Left ventricle myocardium inferior (tissue), 1 donor: ENCODE measurements around the gene VRK3. TPM values are rescaled to one million over a fixed set of nuclear protein-coding genes. Genes with fewer than 3 reads are reported as not detected.

Experiments used
- DNase-seq: peaks from one replicate; pipeline ENCODE4 v3.0.0-alpha.2; 2020
- H3K27ac ChIP-seq: fragments of 200-600 bp; replicated peaks from 2 replicates; pipeline ENCODE4 v1.8.0; 2021
- H3K27me3 ChIP-seq: fragments of 200-600 bp; 2 replicates; pipeline ENCODE4 v1.8.0; 2021; ENCODE audit warnings: low read depth
- H3K36me3 ChIP-seq: fragments of 200-600 bp; 2 replicates; pipeline ENCODE4 v1.8.0; 2021
- H3K4me1 ChIP-seq: fragments of 200-600 bp; 2 replicates; pipeline ENCODE4 v1.8.0; 2021
- H3K4me3 ChIP-seq: fragments of 200-600 bp; 2 replicates; pipeline ENCODE4 v1.8.0; 2021; ENCODE audit warnings: mild to moderate bottlenecking, moderate library complexity
- H3K9me3 ChIP-seq: fragments of 200-600 bp; replicated peaks from 2 replicates; pipeline ENCODE4 v1.8.0; 2021
- CTCF ChIP-seq: fragments of 200-600 bp; IDR thresholded peaks from 2 replicates; pipeline ENCODE4 v1.8.0; 2021; ENCODE audit warnings: antibody characterized with exemption, mild to moderate bottlenecking, borderline replicate concordance
- intact Hi-C: fragments of 100-400 bp; cut with micrococcal nuclease; formaldehyde crosslinking; loops from one replicate; pipeline ENCODE4 v1.11.0; 2022
- total RNA-seq: library from RNA; stranded (reverse); fragmentation: NEBNext Ultra II Directional; extraction: Animal tissue kit (Norgen Biotek cat#: 25700); gene quantifications from one replicate; pipeline ENCODE4 v1.2.1, GENCODE V29; 2021
- donor health status: DM: no; HTN: yes; CAD: no; lungs with severe emphysema.

Gene VRK3
- total RNA-seq, 1 donor from 2014 or later = 22.6 TPM

- peaks cover 66% of the 10 kb centered on the region for H3K9me3 ChIP-seq
- H3K27ac ChIP-seq = no peak overlapping the region
- intact Hi-C loops = no loop called here
- H3K4me1 ChIP-seq = peaks cover 16% of the 10 kb centered on the region
- no peak overlapping the region for H3K4me3 ChIP-seq
- no peak for TF ChIP-seq CTCF
- no peak for DNase-seq
- H3K27me3 ChIP-seq = no peaks in the 10 kb centered on the region
- H3K36me3 ChIP-seq = peaks cover 55% of the 10 kb centered on the region
Observed at GRCh38 chr19:50047671-50048070, 22.5 kb upstream of the VRK3 start.

- H3K9me3 ChIP-seq = peaks cover 66% of the 10 kb centered on the region
- H3K27ac ChIP-seq = no peak overlapping the region
- no peak overlapping the region for H3K4me3 ChIP-seq
- intact Hi-C loops = no loop called here
- TF ChIP-seq CTCF = peak; percentile 68
- H3K4me1 ChIP-seq = peaks cover 16% of the 10 kb centered on the region
- H3K27me3 ChIP-seq = no peaks in the 10 kb centered on the region
- DNase-seq = peak; percentile 42
- peaks cover 63% of the 10 kb centered on the region for H3K36me3 ChIP-seq
Observed at GRCh38 chr19:50046649-50047503, 21.7 kb upstream of the VRK3 start.

GRCh38 chr19:50044922-50045321 lies 19.8 kb upstream of the VRK3 start:
- no peak for DNase-seq
- no peak for TF ChIP-seq CTCF
- intact Hi-C loops = no loop called here
- Histone ChIP-seq H3K36me3 (peaks cover 83% of the 10 kb centered on the region), H3K9me3 (peaks cover 66% of the 10 kb centered on the region), H3K4me1 (peaks cover under 1% of the 10 kb centered on the region), H3K4me3 (no peak overlapping the region), H3K27me3 (no peaks in the 10 kb centered on the region), H3K27ac (no peak overlapping the region)

GRCh38 chr19:50043967-50044366 lies 18.8 kb upstream of the VRK3 start:
- no peaks in the 10 kb centered on the region for H3K27me3 ChIP-seq

GRCh38 chr19:50042363-50043024 lies 17.3 kb upstream of the VRK3 start:
- Histone ChIP-seq H3K27ac (no peak overlapping the region), H3K4me3 (no peak overlapping the region), H3K36me3 (peaks cover 97% of the 10 kb centered on the region), H3K4me1 (no peaks in the 10 kb centered on the region), H3K9me3 (peaks cover 46% of the 10 kb centered on the region), H3K27me3 (no peaks in the 10 kb centered on the region)
- no peak for TF ChIP-seq CTCF
- intact Hi-C loops = no loop called here
- DNase-seq = no peak

More at GRCh38 chr19:50043967-50044366, 18.8 kb upstream of the VRK3 start:
- Histone ChIP-seq H3K36me3 (peaks cover 92% of the 10 kb centered on the region), H3K9me3 (peaks cover 61% of the 10 kb centered on the region), H3K27ac (no peak overlapping the region), H3K4me1 (no peaks in the 10 kb centered on the region), H3K4me3 (no peak overlapping the region)
- no peak for DNase-seq
- intact Hi-C loops = no loop called here
- TF ChIP-seq CTCF = no peak
